ENCODE results near the gene FITM2.
A peak's percentile ranks its signal among the peaks of the same experiment; 100 is the strongest.
"Not testable (repeated sequence)": the region's sequence is repeated elsewhere in the genome, so short reads cannot be mapped to it uniquely, and the experiment has no call there.

The FITM2 gene, protein sequence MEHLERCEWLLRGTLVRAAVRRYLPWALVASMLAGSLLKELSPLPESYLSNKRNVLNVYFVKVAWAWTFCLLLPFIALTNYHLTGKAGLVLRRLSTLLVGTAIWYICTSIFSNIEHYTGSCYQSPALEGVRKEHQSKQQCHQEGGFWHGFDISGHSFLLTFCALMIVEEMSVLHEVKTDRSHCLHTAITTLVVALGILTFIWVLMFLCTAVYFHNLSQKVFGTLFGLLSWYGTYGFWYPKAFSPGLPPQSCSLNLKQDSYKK

DNA sequence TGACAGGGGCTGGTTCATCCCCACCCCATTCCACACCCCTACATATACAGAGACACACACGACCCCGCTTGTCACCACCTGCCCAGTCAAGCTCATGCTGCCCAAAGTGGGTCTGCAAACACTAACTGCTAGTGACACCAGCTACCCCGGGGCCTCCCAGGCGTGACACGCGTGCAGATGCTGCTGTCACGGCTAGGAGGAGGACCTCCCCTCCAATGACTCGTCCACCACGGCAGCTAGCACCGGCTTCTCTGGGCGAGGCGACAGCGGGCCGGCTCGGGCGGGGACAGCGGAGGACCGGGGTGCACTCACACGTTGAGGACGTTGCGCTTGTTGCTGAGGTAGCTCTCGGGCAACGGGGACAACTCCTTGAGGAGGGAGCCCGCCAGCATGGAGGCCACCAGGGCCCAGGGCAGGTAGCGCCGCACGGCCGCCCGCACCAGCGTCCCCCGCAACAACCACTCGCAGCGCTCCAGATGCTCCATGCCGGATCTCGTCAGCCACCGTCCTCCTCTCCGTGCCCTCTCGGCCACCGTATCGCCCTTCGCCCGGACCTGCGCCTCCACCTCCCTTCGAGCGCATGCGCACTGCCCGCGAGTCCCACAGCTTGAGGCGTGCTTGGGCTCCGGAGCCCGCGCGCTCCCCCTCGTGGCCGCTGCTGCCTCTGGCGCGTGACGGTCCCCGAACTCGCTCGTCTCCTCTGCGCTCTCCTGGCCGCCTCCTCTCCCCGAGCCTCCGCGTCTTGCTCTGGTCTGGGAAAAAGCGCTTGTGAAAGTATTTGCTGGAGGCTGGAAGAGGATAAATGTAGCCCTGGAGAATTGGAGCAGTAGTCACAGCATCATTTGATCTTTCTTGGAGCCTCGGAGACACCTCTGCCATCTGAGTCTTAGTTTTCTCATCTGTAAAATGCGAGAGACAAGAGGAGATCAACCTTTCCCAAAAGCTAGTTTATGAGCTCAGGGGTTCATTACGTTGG, at the start of gene FITM2:
Gene FITM2, minus strand, starts transcription at position 539 of the 976 bp plus-strand sequence. Its CDS starts 54 bp downstream, at position 485.
- H3K4me3 ChIP-seq (ENCODE audit: low read depth, low read length), result peak within 1 kb of the TSS; percentile 77

DNA sequence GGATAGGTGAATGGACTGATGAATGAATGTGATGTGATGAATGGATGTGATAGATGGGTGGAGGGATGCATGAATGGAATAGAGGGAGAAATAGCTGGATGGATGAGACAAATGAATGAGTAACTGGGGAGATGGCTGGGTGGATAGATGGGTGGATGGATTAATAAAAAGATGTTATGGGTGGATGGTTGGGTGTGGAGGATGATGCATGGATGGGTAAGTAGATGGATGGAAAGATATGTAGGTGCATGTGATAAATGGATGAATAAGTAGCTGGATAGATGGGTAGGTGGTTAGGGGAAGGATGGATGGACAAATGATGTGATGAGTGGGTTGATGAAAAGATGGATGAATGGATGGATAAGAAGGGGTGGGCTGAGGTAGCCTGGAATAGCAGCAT, 49.2 kb upstream of the FITM2 start:
- no peak overlapping the region for H3K4me3 ChIP-seq (ENCODE audit: low read depth, low read length)

DNA sequence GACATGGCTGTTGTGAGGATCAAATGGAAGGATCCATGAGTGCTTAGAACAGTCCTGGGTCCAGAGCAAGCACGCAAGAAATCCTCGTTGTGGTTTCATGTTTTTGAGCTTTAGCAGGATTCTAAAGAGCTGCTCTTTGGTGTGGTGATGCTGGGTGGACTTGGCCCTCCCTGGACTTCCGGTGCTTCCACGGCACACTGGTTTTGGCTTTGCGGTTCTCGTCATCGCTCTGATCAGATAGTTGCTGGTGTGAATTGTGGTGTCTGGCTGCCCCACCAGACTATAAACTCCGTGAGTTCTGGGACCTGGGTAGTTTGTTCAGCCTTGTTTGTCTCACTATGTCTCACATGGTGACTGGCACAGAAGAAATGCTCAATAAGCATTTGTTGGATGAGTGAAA, 47.8 kb upstream of the FITM2 start:
- no peak overlapping the region for H3K4me3 ChIP-seq (ENCODE audit: low read depth, low read length)

DNA sequence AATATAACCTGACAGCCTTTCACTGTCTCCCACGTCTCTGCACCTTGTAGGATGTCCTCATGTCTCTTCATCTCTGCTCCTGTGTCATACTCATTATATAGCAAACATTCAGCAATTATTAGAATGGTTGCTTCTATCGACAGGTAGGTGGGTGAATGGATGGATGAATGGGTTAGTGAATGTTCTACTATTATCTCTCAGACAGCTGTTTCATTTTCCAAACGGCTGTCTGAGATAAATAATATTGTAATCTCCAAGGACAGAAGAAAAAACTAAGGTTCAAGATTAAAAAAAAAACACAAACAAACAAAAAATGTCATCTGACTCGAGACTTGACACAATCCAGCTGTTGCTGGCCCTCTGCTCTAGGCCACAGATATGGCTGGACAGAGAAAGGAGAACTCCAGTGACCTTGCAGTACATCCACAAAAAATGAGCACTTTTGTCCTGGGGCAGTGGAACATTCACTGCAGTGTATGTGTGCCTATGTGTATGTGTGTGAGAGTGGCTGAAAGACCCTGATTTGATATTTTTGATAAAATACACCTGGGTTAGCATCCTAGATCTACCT, 46.6 kb upstream of the FITM2 start:
- H3K4me3 ChIP-seq (ENCODE audit: low read depth, low read length), result no peak overlapping the region

DNA sequence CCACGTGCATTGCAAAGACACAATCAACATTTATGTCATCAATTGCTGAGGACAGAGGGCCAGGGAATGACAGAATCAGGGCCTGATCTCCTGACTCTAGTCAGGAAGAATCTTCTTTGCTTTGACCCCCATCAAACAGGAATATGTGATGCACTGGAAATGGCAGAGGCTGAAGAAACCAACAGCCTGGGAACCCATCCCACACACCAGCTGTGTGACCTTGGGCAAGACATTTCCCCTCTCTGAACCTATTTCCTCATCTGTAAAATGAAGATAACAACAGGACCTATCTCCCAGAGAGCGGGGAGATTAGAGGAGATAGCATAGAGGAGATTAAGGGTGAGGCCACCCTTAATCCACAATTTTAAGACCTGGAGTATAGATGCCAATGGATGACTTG, 46.0 kb upstream of the FITM2 start:
- no peak overlapping the region for H3K4me3 ChIP-seq (ENCODE audit: low read depth, low read length)

DNA sequence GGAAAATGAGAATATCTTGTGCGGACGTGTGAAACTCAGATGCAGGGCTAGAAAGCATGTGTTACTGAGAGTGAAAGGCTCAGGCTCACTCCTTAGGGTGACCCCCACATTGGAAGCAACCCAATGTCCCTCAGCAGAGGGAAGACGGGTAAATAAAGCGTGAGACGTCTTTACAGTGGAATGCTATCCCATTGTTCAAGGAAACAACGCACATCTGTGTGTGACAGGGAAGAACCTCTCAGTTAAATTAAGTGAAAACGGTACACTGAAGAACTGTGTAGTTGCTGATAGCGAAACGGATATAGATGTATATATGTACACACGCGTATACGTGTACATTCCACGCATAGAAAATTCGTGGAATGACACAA, 45.3 kb upstream of the FITM2 start:
- H3K4me3 ChIP-seq (ENCODE audit: low read depth, low read length), result no peak overlapping the region

DNA sequence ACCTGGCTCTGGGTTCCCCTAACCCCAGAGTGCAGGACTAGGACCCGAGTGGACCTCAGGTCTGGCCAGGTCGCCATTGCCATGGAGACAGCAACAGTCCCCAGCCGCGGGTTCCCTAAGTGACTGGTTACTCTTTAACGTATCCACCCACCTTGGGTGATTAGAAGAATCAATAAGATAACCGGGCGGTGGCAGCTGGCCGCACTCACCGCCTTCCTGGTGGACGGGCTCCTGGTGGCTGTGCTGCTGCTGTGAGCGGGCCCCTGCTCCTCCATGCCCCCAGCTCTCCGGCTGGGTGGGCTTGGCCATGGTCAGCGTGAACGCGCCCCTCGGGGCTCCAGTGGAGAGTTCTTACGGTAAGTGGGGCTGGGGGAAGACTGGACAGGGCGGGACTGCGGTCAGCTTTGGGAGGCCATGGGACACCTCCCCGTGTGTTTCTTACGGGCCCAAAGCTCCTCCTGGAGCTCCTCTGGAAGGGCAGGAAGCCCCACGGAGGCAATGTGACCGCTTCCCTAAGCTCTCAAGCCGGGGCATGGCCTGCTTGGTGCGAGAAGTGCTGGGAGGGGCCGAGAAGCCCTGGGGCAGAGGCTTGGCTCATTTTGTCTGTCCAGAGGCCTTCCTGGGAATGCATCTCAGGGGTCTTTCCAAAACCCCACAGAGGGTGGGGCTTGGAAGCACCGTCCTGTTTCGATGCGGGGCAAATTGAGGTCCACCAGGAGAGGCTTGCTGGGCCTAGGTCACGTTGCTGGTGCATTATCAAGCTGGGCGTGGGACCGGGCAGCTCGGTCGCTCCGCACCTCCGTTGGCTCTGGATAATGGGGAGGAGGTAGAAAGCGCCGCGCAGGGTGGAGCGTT, 44.7 kb upstream of the FITM2 start, which contains the start of gene HNF4A:
Gene HNF4A, plus strand, starts transcription at position 202 of the 855 bp plus-strand sequence. Its CDS starts 106 bp downstream, at position 308.
- H3K4me3 ChIP-seq (ENCODE audit: low read depth, low read length), result no peak within 1 kb of the TSS

DNA sequence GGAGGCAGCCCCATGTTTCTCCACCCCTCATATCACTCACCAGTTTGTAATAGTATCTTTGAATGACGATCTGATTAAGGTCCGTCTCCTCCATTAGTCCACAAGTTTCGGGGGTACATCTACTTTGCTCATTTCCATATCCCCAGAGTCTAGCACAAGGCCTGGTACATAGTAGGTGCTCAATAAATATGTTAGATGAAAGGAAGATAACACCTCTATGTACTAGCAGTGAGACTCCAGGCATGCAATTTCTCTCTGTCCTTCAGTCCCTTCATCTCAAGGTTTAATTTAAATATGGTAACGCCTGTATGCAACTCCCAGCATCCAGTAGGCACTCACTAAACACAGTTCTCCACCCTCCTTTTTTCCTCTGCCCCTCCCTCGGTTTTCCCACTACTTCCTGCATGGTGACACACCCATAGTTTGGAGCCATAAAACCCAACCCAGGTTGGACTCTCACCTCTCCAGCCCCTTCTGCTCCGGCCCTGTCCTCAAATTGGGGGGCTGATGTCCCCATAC, 44.0 kb upstream of the FITM2 start:
- H3K4me3 ChIP-seq (ENCODE audit: low read depth, low read length), result no peak overlapping the region

DNA sequence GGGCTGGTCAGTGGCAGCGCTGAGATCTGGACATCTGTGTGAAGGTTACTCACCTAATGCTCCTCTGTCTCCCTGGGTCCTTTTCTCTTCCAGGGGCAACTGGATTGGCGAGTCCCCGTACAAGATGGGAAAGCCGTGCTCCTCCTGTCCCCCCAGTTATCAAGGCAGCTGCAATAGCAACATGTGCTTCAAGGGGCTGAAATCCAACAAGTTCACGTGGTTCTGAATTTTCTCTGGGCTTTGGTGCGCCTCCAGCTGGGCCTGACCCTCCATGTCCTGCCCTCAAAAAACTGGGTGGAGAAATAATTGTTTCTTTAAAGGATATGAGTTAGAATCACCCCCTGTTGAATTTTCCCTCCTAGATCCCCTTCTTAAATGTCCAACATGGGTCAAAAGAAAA, 39.6 kb upstream of the FITM2 start:
- H3K4me3 ChIP-seq (ENCODE audit: low read depth, low read length), result no peak overlapping the region

DNA sequence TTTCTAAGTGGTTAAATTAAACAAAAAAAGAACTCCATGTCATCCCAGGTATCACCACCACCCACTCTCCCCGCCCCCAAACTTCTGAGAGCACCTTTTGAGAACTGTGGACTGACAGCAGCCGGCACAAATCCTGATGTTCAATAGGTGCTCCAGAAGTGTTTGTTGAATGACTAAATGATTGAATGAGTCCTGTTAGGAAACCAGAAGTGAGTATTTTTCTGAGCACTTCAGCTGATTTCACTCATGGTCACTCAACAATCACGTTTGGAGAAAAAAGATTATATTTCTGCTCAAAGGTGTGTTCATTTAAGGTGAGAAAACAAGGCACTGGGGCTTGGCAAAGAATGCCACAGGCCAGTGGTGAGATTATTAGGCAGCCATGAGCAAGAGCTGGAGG, 38.3 kb upstream of the FITM2 start:
- no peak overlapping the region for H3K4me3 ChIP-seq (ENCODE audit: low read depth, low read length)

DNA sequence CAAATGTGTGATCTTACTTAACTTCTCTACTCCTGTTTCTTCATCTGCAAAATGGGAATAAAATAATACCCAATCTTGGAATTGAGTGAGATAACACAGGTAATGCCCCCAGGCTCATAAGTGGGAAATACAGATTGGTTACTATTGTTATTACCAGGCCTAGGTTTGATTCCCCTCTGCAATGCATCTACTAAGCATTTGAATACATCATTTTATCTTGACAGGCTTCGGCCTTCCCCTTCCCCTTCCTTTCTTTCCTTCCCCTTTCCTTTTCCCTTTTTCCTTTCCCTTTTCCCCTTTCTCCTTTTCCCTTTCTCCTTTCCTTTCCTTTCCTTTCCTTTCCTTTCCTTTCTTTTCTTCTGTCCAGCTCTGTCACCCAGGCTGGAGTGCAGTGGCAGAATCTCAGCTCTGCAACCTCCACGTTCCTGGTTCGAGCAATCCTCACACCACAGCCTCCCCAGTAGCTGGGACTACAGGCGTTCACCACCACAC, 37.2 kb upstream of the FITM2 start:
- H3K4me3 ChIP-seq (ENCODE audit: low read depth, low read length), result no peak overlapping the region

DNA sequence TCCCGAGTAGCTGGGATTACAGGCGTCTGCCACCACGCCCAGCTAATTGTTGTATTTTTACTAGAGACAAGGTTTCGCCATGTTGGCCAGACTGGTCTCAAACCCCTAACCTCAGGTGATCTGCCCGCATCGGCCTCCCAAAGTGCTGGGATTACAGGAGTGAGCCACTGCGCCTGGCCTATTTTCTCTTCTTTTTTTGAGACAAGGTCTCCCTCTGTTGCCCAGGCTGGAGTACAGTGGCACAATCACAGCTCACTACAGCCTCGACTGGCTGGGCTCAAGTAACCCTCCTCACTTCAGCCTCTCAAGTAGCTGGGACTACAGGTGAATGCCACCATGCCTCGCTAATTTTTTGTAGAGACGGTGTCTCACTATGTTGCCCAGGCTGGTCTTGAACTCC, 34.9 kb upstream of the FITM2 start:
- not testable (repeated sequence) for H3K4me3 ChIP-seq (ENCODE audit: low read depth, low read length)

DNA sequence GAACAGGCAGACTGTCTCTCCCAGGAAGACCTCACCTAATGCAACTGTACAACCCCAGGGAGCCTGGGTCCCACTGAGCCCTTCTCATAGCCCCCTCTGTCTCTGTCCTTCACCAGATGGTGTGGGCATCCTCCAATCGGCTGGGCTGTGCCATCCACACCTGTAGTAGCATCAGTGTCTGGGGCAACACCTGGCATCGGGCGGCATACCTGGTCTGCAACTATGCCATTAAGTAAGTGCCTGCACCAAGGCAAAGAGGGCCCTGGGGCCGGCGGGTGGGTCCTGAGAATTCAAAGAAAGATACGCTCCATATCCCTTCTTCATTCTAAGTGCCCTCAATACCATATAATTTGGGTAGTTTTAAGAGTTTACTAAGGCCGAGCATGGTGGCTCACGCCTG, 34.1 kb upstream of the FITM2 start:
- no peak overlapping the region for H3K4me3 ChIP-seq (ENCODE audit: low read depth, low read length)

DNA sequence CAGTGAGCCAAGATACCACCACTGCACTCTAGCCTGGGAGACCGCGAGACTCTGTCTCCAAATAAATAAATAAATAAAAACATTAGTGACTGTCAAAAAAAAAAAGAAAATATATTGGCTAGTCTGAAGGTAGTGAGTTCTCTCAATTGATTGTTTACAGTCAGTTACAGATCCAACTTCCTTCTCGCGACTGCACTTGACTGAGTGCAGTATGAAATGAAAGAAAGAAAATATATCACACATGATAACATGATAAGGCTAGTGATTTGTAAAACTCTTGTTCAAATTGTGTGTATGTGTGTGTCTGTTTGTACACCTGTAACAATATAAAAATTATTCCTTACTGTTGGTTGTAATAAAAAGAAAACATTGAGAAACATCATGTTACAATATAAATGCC, 33.7 kb upstream of the FITM2 start:
- no peak overlapping the region for H3K4me3 ChIP-seq (ENCODE audit: low read depth, low read length)

DNA sequence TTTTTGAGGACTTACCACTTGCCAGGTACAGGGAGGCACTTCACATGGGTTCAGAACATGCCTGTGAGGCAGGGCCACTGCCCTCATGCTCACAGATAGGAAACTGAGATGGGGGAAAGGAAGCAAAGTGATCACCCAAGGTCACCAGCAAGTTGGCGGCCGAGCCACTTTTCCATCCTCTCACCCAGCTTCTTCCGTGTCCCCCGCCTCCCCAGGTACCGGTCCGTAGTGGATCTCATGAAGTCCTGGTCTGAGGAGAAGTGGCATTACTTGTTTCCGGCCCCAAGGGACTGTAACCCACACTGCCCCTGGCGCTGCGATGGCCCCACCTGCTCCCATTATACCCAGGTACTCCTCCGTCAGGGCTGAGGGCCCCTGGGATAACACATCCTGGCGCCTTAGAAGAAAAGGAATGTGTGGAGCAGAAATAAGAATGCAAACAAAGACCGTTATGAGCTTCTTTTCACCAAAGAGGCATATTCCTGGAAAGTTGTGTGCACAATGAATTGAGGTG, 32.2 kb upstream of the FITM2 start:
- H3K4me3 ChIP-seq (ENCODE audit: low read depth, low read length), result no peak overlapping the region

DNA sequence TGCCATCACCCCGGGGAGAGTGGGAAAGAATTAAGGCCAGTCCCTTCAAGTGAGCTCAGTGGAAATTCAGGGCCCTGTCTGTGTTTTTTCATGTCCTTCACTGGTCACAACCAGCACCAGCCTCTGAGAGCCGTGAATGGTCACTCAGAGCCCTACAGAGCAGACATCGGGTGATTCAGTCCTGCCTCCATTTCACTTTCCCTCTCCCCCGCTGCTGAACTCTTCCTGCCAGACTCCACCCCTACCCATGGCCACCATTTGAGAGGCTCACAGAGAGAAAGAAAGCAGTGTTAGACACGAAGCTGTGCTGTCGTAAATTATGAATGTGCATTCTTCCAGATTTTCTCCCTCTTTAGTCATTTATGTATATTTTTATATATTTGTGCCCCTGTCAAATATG, 31.2 kb upstream of the FITM2 start:
- no peak overlapping the region for H3K4me3 ChIP-seq (ENCODE audit: low read depth, low read length)

DNA sequence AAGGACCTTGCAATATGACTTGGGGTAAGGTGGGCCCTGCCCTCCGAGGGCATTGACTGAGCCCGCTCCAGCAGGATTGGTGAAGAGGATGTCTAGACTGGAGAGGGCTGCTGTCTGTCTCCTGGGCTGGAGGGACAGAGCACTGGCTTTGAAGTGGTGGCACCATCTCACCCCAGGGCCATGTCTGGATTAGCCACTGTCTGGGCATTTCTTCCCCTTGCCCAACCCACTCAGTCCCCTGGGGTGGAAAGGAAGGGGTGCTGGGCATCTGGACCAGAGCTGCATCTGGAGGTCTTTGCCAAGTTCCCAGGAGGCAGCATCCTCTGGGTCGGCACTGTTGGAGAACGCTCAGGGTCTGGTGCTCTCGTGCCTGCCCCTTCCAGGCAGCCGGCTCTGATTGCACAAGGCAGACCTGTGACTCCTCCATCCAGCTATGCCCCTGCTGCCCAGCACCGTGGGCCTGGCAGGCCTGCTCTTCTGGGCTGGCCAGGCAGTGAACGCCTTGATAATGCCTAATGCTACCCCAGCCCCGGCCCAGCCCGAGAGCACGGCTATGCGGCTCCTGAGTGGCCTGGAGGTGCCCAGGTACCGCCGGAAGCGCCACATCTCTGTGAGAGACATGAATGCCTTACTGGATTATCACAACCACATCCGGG, 25.9 kb upstream of the FITM2 start, which contains the start of gene R3HDML:
Gene R3HDML, plus strand, starts transcription at position 319 of the 656 bp plus-strand sequence. Its CDS starts 115 bp downstream, at position 434.
- H3K4me3 ChIP-seq (ENCODE audit: low read depth, low read length), result no peak within 1 kb of the TSS

DNA sequence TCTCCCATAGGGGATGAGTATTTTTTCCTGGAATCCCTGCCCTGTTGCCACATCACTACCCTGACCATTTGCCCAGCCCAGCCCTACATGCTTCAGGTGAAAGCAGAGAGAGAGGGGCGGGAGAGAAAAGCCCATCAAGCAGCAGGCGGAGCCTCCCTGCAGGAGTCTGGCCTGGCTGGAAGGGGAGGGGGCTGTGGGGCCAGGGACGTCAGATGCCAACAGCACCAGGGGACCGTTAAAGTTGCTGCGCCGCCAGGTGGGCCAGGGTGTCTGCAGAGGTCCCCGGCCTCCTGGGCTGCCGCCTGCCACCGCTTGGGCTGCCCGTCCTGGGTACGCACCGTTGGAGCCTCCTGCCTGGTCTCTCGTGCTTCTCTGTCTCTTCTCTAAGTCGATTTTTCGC, 25.1 kb upstream of the FITM2 start:
- no peak overlapping the region for H3K4me3 ChIP-seq (ENCODE audit: low read depth, low read length)

DNA sequence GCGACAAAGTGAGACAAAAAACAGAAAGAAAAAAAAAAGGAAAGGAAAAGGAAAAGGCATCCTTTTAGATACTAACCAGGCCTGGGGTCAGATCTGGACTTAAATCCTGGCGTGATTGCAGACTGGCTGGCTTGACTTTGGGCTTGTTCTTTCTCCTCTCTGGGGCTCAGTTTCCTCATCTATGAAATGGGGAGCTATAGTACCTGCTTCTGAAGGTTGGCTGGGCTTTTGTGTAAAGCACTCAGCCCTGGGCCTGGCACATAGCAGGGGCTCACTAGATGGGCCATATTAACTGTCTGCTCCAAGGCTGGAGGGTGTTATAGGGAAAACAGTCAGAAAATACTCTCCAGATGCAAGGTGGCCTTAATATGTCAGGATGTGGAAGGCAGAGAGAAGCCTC, 24.7 kb upstream of the FITM2 start:
- no peak overlapping the region for H3K4me3 ChIP-seq (ENCODE audit: low read depth, low read length)

DNA sequence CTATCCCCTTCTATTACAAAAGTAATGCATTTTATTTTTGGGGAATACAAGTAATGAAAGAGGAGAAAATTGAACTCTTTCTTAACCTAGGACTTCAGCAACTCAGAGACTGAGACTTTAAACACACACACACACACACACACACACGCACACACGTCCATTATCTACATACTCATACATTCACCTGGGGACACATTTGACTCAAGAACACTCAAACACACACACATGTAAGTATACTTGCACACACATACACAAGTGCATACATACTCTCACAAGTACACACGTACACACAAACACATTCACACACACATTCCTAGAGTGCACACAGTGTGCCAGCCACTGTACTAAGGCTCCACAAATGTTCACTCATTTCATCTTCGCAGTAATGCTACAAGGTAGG, 23.7 kb upstream of the FITM2 start:
- H3K4me3 ChIP-seq (ENCODE audit: low read depth, low read length), result no peak overlapping the region

Data from iPS-11a (cell line).